T-helper 22 cell (primary cell): Measurements from ENCODE around the gene ZSCAN22.
"Not testable (repeated sequence)": the region's sequence is repeated elsewhere in the genome, so short reads cannot be mapped to it uniquely, and the experiment has no call there.

Experiments
- DNase-seq: peaks from one replicate; pipeline ENCODE4 v3.0.0-alpha.2; 2020; ENCODE audit warnings: low read depth

ZSCAN22 gene

GRCh38 chr19:58318297-58318696 is 8.5 kb upstream of the ZSCAN22 start:
- DNase-seq: no peak

- no peak for DNase-seq
Observed at GRCh38 chr19:58319241-58319640, 7.6 kb upstream of the ZSCAN22 start.

GRCh38 chr19:58325311-58326022 is 1.3 kb upstream of the ZSCAN22 start:
- no peak for DNase-seq

GRCh38 chr19:58326501-58326913 is 287 bp upstream of the ZSCAN22 start:
- no peak for DNase-seq

- DNase-seq: no peak
Observed at GRCh38 chr19:58328999-58329398, 2.2 kb downstream of the ZSCAN22 start.

- no peak for DNase-seq
Observed at GRCh38 chr19:58330458-58330857, 3.7 kb downstream of the ZSCAN22 start.

GRCh38 chr19:58332697-58333096 is 5.9 kb downstream of the ZSCAN22 start:
- no peak for DNase-seq

GRCh38 chr19:58334691-58335249 is 8.0 kb downstream of the ZSCAN22 start:
- no peak for DNase-seq

- DNase-seq: no peak
Observed at GRCh38 chr19:58335630-58336029, 8.8 kb downstream of the ZSCAN22 start.

GRCh38 chr19:58336216-58336615 is 9.4 kb downstream of the ZSCAN22 start:
- no peak for DNase-seq

- DNase-seq: no peak
Observed at GRCh38 chr19:58336820-58337219, 10.0 kb downstream of the ZSCAN22 start.

GRCh38 chr19:58338336-58338735 is 11.5 kb downstream of the ZSCAN22 start:
- no peak for DNase-seq

- no peak for DNase-seq
Observed at GRCh38 chr19:58338825-58339558, 12.2 kb downstream of the ZSCAN22 start.

GRCh38 chr19:58345558-58345957 is 18.8 kb downstream of the ZSCAN22 start:
- DNase-seq: no peak

- DNase-seq: peak; percentile 67
Observed at GRCh38 chr19:58346961-58347929, 20.5 kb downstream of the ZSCAN22 start.

GRCh38 chr19:58348080-58348479 is 21.3 kb downstream of the ZSCAN22 start:
- not testable (repeated sequence) for DNase-seq

- no peak for DNase-seq
Observed at GRCh38 chr19:58349590-58349989, 22.8 kb downstream of the ZSCAN22 start.

- DNase-seq: no peak
Observed at GRCh38 chr19:58350001-58350861, 23.4 kb downstream of the ZSCAN22 start.

- DNase-seq: no peak
Observed at GRCh38 chr19:58350871-58351557, 24.2 kb downstream of the ZSCAN22 start.

- no peak for DNase-seq
Observed at GRCh38 chr19:58351558-58351878, 24.7 kb downstream of the ZSCAN22 start.
